Right lobe of liver (tissue), 4 donors: ENCODE data around the gene CHPT1.

ENCODE experiments used
- POLR2A ChIP-seq: fragments of 450-650 bp; IDR thresholded peaks from one replicate; pipeline ENCODE4 v1.6.1; 2017; ENCODE audit warnings: antibody characterized with exemption, mild to moderate bottlenecking
- TF ChIP-seq, protein P1 (sequence below), 4 donors: fragments of 200-600 bp in 3 of 4; fragments of 450-650 bp in 1 of 4; IDR thresholded peaks; one replicate each; pipeline versions ENCODE4 v1.5.1 to v1.8.0; 2016 to 2022; ENCODE audit warnings: antibody characterized with exemption in 4 of 4, mild to moderate bottlenecking in 2 of 4
- donor health status: DM: no; HTN: no; CAD: no.
- donor health status: DM: no; HTN: no; CAD: no.
- donor health status: DM: no; HTN: yes; CAD: no.

DNA sequence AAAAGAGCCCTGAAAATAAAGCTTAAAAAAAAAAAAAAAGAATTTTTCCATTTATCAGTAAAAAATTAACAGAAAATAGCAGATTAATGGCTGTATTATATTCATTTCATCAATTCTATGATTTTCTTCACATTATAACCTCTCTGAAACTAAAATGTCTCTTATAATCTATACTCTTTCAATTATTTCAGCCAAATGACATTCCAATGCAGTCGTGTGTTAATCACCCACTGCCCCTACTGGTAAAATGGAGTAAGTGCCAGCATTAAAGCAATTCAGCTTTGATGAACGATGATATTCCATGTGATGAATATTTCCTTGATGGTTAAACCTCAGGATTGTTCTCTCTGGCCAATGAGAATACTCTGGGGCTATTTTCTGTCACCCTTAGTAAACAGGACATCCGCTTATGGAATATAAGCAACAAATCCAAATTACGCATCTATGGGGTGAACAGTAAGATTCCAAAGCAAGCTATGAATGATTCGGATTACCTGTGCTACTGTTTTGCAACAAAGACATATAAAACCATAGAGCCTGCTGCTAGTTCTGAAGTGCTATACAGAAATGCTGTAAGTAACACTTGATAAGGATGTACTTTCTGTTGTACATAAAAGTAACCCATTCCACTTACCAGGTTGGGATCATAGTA lies 62.1 kb downstream of the CHPT1 start:
- TF ChIP-seq, protein P1, sequence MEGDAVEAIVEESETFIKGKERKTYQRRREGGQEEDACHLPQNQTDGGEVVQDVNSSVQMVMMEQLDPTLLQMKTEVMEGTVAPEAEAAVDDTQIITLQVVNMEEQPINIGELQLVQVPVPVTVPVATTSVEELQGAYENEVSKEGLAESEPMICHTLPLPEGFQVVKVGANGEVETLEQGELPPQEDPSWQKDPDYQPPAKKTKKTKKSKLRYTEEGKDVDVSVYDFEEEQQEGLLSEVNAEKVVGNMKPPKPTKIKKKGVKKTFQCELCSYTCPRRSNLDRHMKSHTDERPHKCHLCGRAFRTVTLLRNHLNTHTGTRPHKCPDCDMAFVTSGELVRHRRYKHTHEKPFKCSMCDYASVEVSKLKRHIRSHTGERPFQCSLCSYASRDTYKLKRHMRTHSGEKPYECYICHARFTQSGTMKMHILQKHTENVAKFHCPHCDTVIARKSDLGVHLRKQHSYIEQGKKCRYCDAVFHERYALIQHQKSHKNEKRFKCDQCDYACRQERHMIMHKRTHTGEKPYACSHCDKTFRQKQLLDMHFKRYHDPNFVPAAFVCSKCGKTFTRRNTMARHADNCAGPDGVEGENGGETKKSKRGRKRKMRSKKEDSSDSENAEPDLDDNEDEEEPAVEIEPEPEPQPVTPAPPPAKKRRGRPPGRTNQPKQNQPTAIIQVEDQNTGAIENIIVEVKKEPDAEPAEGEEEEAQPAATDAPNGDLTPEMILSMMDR (IDR thresholded peaks at IDR 0.05), result peak; percentile 68 to 75 (median 72)
- TF ChIP-seq POLR2A, result no peak
